ENCODE results near the gene GNA12. TPM values are rescaled to one million over a fixed set of nuclear protein-coding genes. Genes with fewer than 3 reads are reported as not detected.
"Not testable (repeated sequence)": the region's sequence is repeated elsewhere in the genome, so short reads cannot be mapped to it uniquely, and the experiment has no call there.

GNA12 gene
- total and polyA plus RNA-seq, 4 experiments from 2014 or later: 4.4 to 16.6 (median 12.6) TPM

DNA sequence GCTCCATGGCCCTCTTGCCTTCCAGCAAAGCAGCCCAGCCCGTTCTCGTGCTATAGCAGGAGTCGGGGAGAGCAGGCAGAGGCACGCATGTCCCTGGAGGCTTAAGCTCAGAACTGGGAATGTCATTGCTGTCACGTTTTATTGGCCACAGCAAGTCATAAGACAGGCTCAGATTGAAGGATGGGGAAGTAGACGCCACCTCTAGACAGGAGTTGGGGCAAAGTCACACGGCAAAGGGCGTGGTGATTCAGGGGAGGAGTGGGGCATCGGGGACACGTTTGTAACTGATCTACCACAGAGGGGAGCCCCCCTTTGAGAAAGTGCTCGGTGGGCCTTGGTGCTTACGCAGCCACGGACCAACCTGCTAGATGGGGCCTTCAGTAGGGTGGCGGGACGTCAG, 165.7 kb downstream of the GNA12 start:
- H3K27ac Mint-ChIP-seq: not testable (repeated sequence)

More for the DNA sequence above, 165.7 kb downstream of the GNA12 start:
- H3K27ac ChIP-seq (ENCODE audit: low read depth, low read length); POLR2A ChIA-PET (ENCODE audit: partially characterized antibody); H3K4me1 ChIP-seq (ENCODE audit: insufficient read depth, low read length); H3K27me3 Mint-ChIP-seq; H3K36me3 ChIP-seq (ENCODE audit: insufficient read depth, low read length); H3K4me3 Mint-ChIP-seq; H3K9me3 ChIP-seq (ENCODE audit: control insufficient read depth in 1 of 2, low read length in 2 of 2); H3K4me1 Mint-ChIP-seq; DNase-seq; CTCF ChIA-PET (ENCODE audit: partially characterized antibody); intact Hi-C loops (cut with micrococcal nuclease); H3K27me3 ChIP-seq (ENCODE audit: insufficient read depth, low read length); H3K9me3 Mint-ChIP-seq; H3K36me3 Mint-ChIP-seq; H3K4me3 ChIP-seq (ENCODE audit: low read length in 2 of 2): not testable (repeated sequence)

Other genes with a start within 250 kb of the GNA12 start
- 10 to 100 TPM; 10.3 to 12.0 TPM for gene TTYH3, start 212.3 kb downstream of the GNA12 start, total RNA-seq
- 1 to 10 TPM in 1 of 2 donors, under 1 TPM in 1; 0.14 to 1.3 TPM for gene TTYH3, start 212.3 kb downstream of the GNA12 start, polyA plus RNA-seq
- 1 to 10 TPM; 1.6 to 2.0 TPM for gene AMZ1, start 156.1 kb downstream of the GNA12 start, total RNA-seq
- under 1 TPM in 1 of 2 donors, not detected in 1; 0.15 TPM for gene AMZ1, start 156.1 kb downstream of the GNA12 start, polyA plus RNA-seq
- 100 to 1,000 TPM; 131 to 136 TPM for gene CARD11, start 199.6 kb upstream of the GNA12 start, total RNA-seq
- 10 to 100 TPM in 1 of 2 donors, 1 to 10 TPM in 1; 4.9 to 39.6 TPM for gene CARD11, start 199.6 kb upstream of the GNA12 start, polyA plus RNA-seq